T47D (cell line): ENCODE results near the gene CMTM6.
"Not testable (repeated sequence)": the region's sequence is repeated elsewhere in the genome, so short reads cannot be mapped to it uniquely, and the experiment has no call there.

ENCODE experiments used
- DNase-seq, 2 experiments: peaks; one replicate each; pipeline versions ENCODE4 v3.0.0 to v3.0.0-alpha.2; 2011 to 2012; ENCODE audit warnings: low read depth in 1 of 2, low spot score in 1 of 2
- JUND ChIP-seq: IDR thresholded peaks from 2 replicates; pipeline ENCODE4 v1.6.1; 2012; ENCODE audit warnings: low read depth
- in situ Hi-C: cut with HindIII; loops from 2 replicates; pipeline ENCODE4 v1.10.0; 2016; ENCODE audit warnings: low sequenced_read_pairs, low pct_unique_long_range_greater_than_20kb

Gene CMTM6

DNA sequence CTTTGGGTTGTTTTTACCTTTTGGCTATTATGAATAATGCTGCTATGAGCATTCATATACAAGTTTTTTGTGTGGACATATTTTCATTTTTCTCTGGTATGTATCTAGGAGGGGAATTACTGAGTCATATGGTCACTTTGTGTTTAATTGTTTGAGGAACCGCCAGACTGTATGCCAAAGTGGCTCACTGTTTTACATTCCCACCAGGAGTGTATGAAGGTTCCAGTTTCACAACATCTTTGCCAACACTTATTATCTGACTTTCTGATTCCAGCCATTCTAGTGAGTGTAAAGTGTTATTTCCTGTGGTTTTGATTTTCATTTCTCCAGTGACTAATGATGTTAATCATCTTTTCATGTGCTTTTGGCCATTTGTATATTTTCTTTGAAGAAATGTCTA, 59.2 kb downstream of the CMTM6 start:
- DNase-seq = peak in 1 of 2 experiments; percentile 55
- in situ Hi-C loops = no loop called here
- TF ChIP-seq JUND = no peak

GRCh38 chr3:32442766-32443165, 59.9 kb downstream of the CMTM6 start:
- no peak for DNase-seq
- in situ Hi-C loops = no loop called here
- no peak for TF ChIP-seq JUND

- in situ Hi-C loops = no loop called here
- TF ChIP-seq JUND = no peak
- no peak for DNase-seq
Observed at GRCh38 chr3:32440611-32441350, 61.9 kb downstream of the CMTM6 start.

- in situ Hi-C loops, DNase-seq: not testable (repeated sequence)
Observed at GRCh38 chr3:32439421-32439820, 63.2 kb downstream of the CMTM6 start.

GRCh38 chr3:32438596-32439344, 63.9 kb downstream of the CMTM6 start:
- in situ Hi-C loops = no loop called here
- peak; percentile 28; the same call in 1 of the 2 replicates for TF ChIP-seq JUND
- DNase-seq = peak; percentile 43 to 93

DNA sequence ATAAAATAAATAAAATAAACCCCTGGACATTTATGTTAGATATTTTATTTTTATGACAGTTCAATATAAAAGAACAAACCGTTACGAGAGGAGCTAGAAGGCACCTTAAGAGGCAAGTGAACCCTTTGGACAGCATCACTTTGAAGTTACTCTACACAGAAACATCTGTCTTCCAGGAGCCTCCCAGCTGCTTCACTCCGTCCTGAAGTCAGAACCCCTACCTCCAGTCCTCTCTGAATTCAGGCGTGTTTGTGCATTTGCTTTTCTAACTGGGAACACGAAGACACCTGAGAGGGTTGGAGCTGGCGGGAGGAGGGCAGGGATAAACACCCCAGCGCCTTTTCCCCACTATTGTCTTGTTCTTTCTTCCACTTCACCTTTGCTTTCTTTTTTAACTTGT, 64.8 kb downstream of the CMTM6 start:
- TF ChIP-seq JUND = no peak
- DNase-seq = no peak
- in situ Hi-C loops = no loop called here

GRCh38 chr3:32436816-32437189, 65.8 kb downstream of the CMTM6 start:
- no peak for DNase-seq
- in situ Hi-C loops = no loop called here
- no peak for TF ChIP-seq JUND

GRCh38 chr3:32435911-32436815, 66.5 kb downstream of the CMTM6 start:
- in situ Hi-C loops = no loop called here
- DNase-seq = no peak
- TF ChIP-seq JUND = no peak

GRCh38 chr3:32434206-32434605, 68.4 kb downstream of the CMTM6 start:
- DNase-seq = no peak
- in situ Hi-C loops = no loop called here
- TF ChIP-seq JUND = no peak

- in situ Hi-C loops = no loop called here
- TF ChIP-seq JUND = no peak
- no peak for DNase-seq
Observed at GRCh38 chr3:32432711-32433530, 69.7 kb downstream of the CMTM6 start.

DNA sequence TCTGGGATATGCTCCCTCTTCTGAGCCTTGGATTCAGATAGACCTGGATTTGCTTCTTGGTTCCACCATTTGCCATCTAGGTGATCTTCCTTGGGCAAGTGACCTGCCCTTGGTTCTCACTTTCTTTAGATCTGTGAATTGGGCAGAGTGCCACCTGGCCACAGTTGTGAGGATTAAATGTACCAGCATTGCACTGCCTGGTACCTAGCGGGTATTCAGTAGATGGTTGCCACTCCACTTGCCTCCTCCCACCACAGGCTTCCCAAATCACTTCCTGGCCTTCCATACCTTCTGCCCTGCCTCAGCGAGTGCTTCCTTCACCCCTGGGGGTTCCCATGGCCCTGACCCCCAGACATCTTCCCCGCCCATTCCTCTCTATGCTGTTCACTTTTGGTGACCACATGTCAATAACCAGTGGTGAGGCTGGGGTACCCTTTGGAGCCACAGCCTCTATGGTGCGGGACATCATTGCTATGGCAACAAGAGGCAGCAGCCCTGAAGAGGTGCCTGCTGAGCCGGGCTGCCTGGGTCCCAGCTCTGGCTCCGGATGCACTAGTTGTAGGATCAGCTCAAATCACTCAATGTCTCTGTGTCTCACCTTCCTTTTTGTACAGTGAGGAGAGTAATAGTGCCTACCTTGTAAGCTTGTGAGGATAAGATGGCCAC, 70.5 kb downstream of the CMTM6 start:
- in situ Hi-C loops = no loop called here
- no peak for TF ChIP-seq JUND
- DNase-seq = no peak
